ENCODE measurements around the gene TIAM1.

DNA sequence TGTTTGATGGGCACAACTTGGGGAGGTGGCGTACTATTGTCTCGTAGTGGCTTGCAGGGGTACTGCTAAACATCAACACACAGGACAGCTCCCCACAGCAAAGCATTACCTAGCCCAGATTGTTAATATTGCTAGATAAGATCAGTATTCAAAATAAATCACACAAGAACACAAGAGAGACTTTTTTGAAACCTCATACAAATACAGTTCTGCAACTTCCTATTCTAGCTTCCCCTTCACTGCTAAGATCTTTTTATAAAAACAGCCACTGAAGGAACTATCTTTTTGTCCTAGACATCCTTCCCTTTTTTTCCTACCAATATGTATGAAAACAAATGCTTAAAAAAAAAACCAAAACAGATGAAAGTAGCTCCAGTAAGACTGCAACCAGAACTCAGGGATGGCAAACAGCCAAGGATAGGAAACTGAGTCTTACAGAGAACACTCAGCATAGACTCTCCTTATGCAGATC is 167.9 kb downstream of the TIAM1 start:
- TF ChIP-seq EZH2 (IDR thresholded peaks at IDR 0.05; ENCODE audit: insufficient read depth, poor library complexity, severe bottlenecking) (no peak), EZH2phosphoT487 (IDR thresholded peaks at IDR 0.05; ENCODE audit: insufficient read depth, low read depth) (no peak)

Data from GM23248 (cell line).